ENCODE measurements around the gene DRD2. TPM values are rescaled to one million over a fixed set of nuclear protein-coding genes. Genes with fewer than 3 reads are reported as not detected.

The DRD2 gene
- total and polyA plus RNA-seq, 12 donors, result 0.23 to 13.8 (median 5.3) TPM; not detected in 3

DNA sequence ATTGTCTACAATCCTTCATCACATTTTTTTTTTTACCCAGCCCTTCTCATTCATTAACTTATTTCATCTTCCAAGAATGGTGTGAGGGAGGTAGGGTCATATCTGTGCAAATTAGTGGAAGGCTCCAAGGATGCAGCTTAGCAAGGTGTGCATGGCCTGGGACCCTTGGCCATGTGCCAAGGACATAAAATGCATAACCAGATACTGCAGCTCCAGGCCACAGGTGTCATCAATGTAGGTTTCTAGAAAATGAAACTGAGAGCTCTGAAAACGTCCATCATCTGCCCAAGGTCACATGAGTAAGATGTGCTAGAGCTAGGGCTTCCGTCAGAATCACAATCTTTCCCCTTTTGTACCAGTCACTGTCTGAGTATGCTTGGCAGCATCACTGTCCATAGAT is 57.8 kb downstream of the DRD2 start:
- no peak overlapping the region for H3K27ac ChIP-seq
- no peaks in the 10 kb centered on the region for H3K27me3 ChIP-seq
- intact Hi-C loops (cut with DNase I), result no loop called here
- TF ChIP-seq POLR2A (IDR thresholded peaks at IDR 0.05), result no peak
- TF ChIP-seq, protein P1, sequence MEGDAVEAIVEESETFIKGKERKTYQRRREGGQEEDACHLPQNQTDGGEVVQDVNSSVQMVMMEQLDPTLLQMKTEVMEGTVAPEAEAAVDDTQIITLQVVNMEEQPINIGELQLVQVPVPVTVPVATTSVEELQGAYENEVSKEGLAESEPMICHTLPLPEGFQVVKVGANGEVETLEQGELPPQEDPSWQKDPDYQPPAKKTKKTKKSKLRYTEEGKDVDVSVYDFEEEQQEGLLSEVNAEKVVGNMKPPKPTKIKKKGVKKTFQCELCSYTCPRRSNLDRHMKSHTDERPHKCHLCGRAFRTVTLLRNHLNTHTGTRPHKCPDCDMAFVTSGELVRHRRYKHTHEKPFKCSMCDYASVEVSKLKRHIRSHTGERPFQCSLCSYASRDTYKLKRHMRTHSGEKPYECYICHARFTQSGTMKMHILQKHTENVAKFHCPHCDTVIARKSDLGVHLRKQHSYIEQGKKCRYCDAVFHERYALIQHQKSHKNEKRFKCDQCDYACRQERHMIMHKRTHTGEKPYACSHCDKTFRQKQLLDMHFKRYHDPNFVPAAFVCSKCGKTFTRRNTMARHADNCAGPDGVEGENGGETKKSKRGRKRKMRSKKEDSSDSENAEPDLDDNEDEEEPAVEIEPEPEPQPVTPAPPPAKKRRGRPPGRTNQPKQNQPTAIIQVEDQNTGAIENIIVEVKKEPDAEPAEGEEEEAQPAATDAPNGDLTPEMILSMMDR (IDR thresholded peaks at IDR 0.05), result no peak
- H3K4me1 ChIP-seq (replicated peaks in 1 of 2), result no peaks in the 10 kb centered on the region
- no peak overlapping the region for H3K4me3 ChIP-seq
- H3K9me3 ChIP-seq (replicated peaks in 1 of 3), result no peaks in the 10 kb centered on the region
- H3K36me3 ChIP-seq (replicated peaks in 1 of 2), result no peaks in the 10 kb centered on the region
- no peak for DNase-seq
- WGBS, 4 donors, result 32 to 63% (median 37%) methylated on average over 2 of the region's 2 CpGs

- Histone ChIP-seq H3K4me1 (replicated peaks in 1 of 2) (no peaks in the 10 kb centered on the region), H3K27me3 (no peaks in the 10 kb centered on the region), H3K4me3 (no peak overlapping the region), H3K9me3 (replicated peaks in 1 of 3) (no peaks in the 10 kb centered on the region), H3K27ac (no peak overlapping the region), H3K36me3 (replicated peaks in 1 of 2) (no peaks in the 10 kb centered on the region)
- DNase-seq, result no peak
- 89 to 93% (median 92%) methylated on average over 16 of the region's 16 CpGs for WGBS, 4 donors
- TF ChIP-seq POLR2A (IDR thresholded peaks at IDR 0.05), result no peak
- TF ChIP-seq, protein P1 (IDR thresholded peaks at IDR 0.05), result no peak
- intact Hi-C loops (cut with DNase I), result no loop called here
These were observed 59.9 kb downstream of the DRD2 start for GRCh38 chr11:113415343-113415742.

GRCh38 chr11:113412675-113413074 is 62.5 kb downstream of the DRD2 start:
- intact Hi-C loops (cut with DNase I), result no loop called here
- Histone ChIP-seq H3K4me3 (no peak overlapping the region), H3K4me1 (replicated peaks in 1 of 2) (no peaks in the 10 kb centered on the region), H3K9me3 (replicated peaks in 1 of 3) (no peaks in the 10 kb centered on the region), H3K27me3 (no peaks in the 10 kb centered on the region), H3K36me3 (replicated peaks in 1 of 2) (no peaks in the 10 kb centered on the region), H3K27ac (no peak overlapping the region)
- DNase-seq, result no peak
- 81 to 92% (median 92%) methylated on average over 4 to 9 of the region's 9 CpGs; no CpG with 5 or more reads in 1 of the 4 donors for WGBS, 4 donors
- TF ChIP-seq, protein P1 (IDR thresholded peaks at IDR 0.05), result no peak
- no peak for TF ChIP-seq POLR2A (IDR thresholded peaks at IDR 0.05)

DNA sequence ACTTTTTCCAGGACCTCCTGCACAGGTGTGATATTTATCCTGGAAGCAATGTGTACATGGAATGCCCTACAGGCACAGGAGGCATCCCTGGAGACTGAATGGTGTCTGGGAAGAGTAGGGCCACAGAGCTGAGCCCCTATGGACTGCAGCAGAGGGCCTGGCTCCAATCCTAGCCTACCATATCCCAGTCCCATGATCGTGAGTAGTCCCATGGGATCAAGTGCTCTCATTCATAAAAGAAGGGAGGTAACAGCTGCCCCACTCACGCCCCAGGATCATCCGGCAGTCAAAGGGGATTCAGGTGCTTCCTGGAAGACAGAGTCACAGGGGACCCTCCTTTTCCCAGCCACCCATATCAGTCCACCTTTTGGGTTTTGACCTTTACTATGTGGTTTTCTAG is 63.7 kb downstream of the DRD2 start:
- 78 to 91% (median 85%) methylated on average over 3 of the region's 3 CpGs for WGBS, 4 donors
- no peaks in the 10 kb centered on the region for H3K9me3 ChIP-seq (replicated peaks in 1 of 3)
- TF ChIP-seq, protein P1 (IDR thresholded peaks at IDR 0.05), result no peak
- TF ChIP-seq POLR2A (IDR thresholded peaks at IDR 0.05), result no peak
- H3K27ac ChIP-seq, result no peak overlapping the region
- no peaks in the 10 kb centered on the region for H3K4me1 ChIP-seq (replicated peaks in 1 of 2)
- intact Hi-C loops (cut with DNase I), result no loop called here
- no peaks in the 10 kb centered on the region for H3K36me3 ChIP-seq (replicated peaks in 1 of 2)
- DNase-seq, result no peak
- no peak overlapping the region for H3K4me3 ChIP-seq
- no peaks in the 10 kb centered on the region for H3K27me3 ChIP-seq
